ENCODE data around the gene CBFA2T3.

Gene CBFA2T3

GRCh38 chr16:88826070-88826840 lies 150.8 kb downstream of the CBFA2T3 start:
- Histone ChIP-seq H3K36me3 (ENCODE audit: control insufficient read depth, insufficient read depth, low read length) (no peaks in the 10 kb centered on the region), H3K27ac (ENCODE audit: insufficient read depth, low read depth, low read length, poor library complexity, severe bottlenecking) (no peak overlapping the region), H3K27me3 (ENCODE audit: control insufficient read depth, insufficient read depth, low read length, poor library complexity, severe bottlenecking) (no peaks in the 10 kb centered on the region), H3K4me3 (ENCODE audit: insufficient read depth, low read depth, low read length) (no peak overlapping the region), H3K4me1 (ENCODE audit: control insufficient read depth, insufficient read depth, low read length) (no peaks in the 10 kb centered on the region), H3K9me3 (ENCODE audit: control insufficient read depth, low read length) (no peaks in the 10 kb centered on the region)
- 94 to 95% methylated on average over 26 of the region's 26 CpGs for whole genome bisulfite sequencing, 2 experiments

- Histone ChIP-seq H3K9me3 (ENCODE audit: control insufficient read depth, low read length) (no peaks in the 10 kb centered on the region), H3K4me1 (ENCODE audit: control insufficient read depth, insufficient read depth, low read length) (no peaks in the 10 kb centered on the region), H3K27ac (ENCODE audit: insufficient read depth, low read depth, low read length, poor library complexity, severe bottlenecking) (no peak overlapping the region), H3K27me3 (ENCODE audit: control insufficient read depth, insufficient read depth, low read length, poor library complexity, severe bottlenecking) (no peaks in the 10 kb centered on the region), H3K36me3 (ENCODE audit: control insufficient read depth, insufficient read depth, low read length) (no peaks in the 10 kb centered on the region), H3K4me3 (ENCODE audit: insufficient read depth, low read depth, low read length) (no peak overlapping the region)
- WGBS, 2 experiments: 89 to 93% methylated on average over 12 of the region's 12 CpGs
Observed at GRCh38 chr16:88825146-88825545, 151.9 kb downstream of the CBFA2T3 start.
